ENCODE data around the gene CHST1.

CHST1 gene

DNA sequence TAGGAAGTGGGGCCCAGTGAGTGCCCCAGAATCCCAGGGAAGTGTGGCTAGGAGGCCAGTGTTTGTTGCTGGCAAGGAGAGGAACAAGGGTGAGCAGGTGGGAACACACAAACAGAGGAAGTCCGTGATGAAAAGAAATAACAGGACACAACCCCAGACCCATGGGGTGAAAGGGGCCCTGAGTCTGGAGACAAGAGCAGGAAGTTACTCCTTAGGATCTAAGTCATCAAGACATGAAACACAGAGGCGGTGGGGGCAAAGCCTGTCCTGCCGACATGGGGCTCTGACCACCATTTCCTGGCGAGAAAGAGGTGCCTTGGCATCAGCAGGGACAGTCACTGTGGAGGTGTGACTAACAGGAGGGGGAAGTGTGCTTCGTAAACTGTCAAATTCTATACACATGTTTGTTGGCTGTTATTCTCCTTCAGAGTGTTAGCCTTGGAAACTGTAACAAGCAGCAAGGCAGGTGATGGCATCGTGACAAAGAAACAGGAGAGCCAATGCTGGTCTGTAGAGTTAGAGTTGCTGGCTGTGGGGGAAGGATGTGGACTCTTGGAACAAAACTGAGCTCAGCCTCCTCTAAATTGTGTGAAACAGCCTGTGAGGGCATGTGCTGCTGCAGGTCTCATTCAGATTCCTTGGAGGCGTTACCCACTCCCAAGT, 21.7 kb downstream of the CHST1 start:
- DNase-seq = no peak

GRCh38 chr11:45641961-45642360, 23.5 kb downstream of the CHST1 start:
- no peak for DNase-seq

- no peak for DNase-seq
These were observed 27.4 kb downstream of the CHST1 start for GRCh38 chr11:45638051-45638450.

GRCh38 chr11:45635907-45636306, 29.5 kb downstream of the CHST1 start:
- no peak for DNase-seq

- no peak for DNase-seq
These were observed 39.8 kb downstream of the CHST1 start for GRCh38 chr11:45625611-45626010.

DNA sequence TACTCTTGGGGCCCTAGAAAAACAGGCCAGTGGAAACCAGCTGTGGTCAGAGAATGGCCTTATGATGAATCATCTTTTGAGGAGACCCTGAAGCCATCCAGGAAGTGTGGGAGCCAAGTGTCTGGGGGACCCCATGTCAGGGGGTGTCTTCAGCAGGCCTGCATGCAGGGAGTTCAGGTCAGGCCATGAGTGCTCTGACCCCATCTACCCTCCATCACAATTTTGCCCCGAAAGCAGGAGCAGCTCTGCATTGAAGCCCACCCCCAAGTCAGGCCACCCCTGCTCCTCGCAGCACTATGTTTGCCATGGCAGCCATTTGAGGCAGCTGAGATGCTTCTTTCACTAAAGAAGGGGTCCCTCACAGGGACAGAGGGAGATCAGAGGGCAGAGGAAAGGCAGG, 41.3 kb downstream of the CHST1 start:
- no peak for DNase-seq

GRCh38 chr11:45622861-45623260, 42.6 kb downstream of the CHST1 start:
- DNase-seq = no peak

DNA sequence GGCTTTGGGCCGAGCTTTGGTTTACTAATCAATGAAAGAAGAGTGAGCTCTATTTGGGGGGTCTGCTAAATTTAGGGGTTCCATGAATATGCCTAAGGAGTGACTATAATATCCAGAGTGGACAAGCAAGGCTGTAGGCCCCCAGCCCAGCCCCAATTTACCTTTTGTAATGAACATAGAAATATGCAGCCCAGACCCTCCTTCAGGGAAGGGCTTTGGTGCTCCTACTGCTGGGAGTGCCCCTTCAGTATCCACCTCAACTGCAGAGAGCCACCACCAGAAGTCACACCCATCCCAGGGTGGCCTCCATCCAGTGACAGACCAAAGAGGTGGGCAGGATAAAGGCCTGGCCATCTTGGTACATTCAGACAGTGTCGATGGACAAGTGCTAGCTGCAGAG, 43.1 kb downstream of the CHST1 start:
- DNase-seq = no peak

GRCh38 chr11:45621588-45621987, 43.8 kb downstream of the CHST1 start:
- DNase-seq = no peak

- no peak for DNase-seq
These were observed 45.2 kb downstream of the CHST1 start for GRCh38 chr11:45620243-45620642.

GRCh38 chr11:45618897-45619296, 46.5 kb downstream of the CHST1 start:
- DNase-seq = no peak

- no peak for DNase-seq
These were observed 47.4 kb downstream of the CHST1 start for GRCh38 chr11:45617871-45618601.

DNA sequence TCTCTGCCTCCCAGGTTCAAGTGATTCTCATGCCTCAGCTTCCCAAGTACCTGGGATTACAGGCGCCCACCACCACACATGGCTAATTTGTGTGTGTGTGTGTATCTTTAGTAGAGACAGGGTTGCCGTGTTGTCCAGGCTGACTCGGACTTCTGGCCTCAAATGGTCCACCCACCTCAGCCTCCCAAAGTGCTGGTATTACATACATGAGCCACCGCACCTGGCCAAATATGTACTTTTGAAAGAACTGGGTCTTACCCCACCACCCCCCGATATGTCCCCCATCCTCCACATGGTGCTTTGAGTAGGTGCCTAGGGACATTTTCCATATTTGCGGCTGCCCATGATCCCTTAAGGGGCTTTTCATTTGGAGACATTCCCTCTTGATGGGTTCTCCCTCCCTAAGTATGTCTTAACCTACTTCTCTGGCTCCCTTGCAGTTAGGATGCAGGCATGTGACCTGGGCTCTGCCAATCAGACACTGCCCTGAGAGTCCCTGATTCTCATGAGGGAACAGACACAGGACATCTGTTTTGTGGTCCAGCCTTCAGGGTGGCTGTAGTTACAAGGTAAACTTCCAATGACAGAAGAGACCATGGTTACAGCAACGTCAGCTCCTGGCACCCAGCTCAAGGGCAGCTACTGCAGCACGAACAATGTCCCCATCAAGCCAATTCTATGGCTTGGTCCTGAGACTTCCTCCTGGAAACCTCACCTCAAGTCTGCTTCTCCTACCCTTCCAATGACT, 48.4 kb downstream of the CHST1 start:
- no peak for DNase-seq

DNA sequence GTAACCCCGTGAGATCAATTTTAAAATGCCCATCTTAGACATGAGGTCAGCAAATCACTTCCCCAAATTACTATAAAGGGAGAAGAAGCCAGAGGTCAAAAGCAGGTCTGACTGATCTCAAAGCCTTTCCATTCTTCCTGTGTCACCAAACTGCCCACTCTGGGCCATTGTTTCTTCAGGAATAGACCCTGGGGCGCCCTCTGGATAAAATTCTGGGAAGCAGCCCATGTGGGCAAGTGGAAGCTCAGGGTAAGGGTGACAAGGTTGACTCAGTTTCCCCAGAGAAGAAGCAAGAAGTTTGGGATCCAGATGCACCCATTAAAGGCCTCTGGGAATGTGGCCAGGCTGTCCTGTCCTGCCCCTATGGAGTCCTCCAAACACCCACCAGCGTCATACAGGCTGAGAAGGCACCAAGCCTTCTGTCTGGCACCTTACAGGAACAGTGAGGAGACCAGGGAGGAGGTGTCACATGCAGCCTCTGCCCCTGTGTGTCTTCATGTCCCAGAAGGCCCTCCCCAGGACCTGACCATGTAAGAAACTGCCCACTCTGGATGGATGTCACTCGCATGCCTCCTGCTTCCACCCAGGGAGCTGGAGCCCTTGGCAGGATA, 50.1 kb downstream of the CHST1 start:
- DNase-seq = no peak

- no peak for DNase-seq
These were observed 51.1 kb downstream of the CHST1 start for GRCh38 chr11:45614196-45614828.

DNA sequence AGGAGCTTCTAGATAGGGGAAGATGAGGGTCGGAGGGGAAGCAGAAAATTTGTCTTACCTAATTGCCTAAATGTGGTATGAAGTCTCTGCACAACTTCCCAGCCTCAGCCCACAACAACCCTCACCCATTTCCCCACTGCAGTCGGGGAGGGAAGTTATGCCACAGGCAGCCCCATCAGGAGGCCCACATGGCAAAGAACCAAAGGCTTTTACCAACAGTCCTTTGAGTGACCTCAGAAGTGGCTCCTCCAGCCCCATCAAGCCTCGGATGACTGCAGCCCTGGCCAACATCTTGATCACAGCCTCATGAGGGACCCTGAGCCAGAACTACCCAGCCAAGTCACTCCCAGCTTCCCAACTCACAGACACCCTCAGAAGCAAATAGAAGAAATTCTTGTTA, 54.8 kb downstream of the CHST1 start:
- DNase-seq = no peak

GRCh38 chr11:45609902-45610301, 55.5 kb downstream of the CHST1 start:
- DNase-seq = no peak

- no peak for DNase-seq
These were observed 56.1 kb downstream of the CHST1 start for GRCh38 chr11:45609337-45609736.

- no peak for DNase-seq
These were observed 57.4 kb downstream of the CHST1 start for GRCh38 chr11:45607995-45608394.

DNA sequence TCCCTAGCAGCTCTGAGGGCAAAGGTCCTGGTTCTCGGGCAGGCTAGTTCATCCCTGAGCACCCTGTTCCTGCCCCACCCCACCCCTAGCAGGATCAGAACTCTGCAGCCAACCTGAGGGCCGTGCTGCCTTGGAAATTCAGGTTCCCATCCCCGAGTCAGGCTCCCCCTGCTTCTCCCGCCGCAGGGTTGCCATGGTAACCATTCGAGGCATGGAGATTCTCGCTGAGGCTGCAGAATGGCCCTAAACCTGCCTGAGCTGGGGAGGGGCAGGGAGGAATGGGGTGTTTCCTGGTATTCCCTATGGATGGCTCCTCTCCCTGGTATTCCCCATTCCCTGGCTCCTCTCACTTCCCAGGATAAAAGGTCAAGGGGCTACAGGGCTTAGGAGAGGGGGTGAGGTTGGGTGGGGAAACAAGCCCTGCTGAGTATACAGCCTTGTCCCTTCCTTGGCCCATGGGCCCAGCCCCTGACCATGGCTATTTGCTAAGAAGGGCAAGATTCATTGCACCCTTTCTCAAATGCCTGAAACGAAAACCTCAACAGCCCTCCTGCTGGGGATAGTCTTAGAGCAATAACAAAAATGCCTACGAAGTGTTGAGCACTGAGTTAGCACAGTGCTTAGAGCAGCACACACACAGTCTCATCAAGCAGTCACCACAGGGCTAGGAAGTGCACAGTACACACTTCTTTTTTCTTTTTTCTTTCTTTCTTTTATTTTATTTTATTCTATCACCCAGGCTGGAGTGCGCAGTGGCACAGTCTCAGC, 58.7 kb downstream of the CHST1 start:
- DNase-seq = no peak

DNA sequence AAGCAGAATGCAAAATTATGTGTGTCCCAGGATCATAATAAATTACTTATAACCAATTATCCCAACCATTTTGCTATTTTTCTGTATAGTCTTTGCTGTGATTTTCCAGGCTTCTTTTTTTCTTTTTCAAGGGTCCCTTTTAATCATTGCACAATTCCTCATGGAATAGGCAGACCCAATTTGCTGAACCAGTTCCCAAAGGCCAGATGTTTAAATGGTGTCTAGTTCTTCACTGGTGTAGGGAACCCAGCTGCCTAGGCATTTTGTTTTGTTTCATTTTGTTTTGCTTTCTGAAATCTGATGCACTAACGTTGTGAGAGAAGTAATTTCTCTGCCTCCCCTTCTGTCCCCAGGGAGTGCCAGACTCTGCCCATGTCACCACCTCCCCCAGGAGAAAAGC, 60.4 kb downstream of the CHST1 start:
- DNase-seq = no peak

GRCh38 chr11:45603946-45604682, 61.3 kb downstream of the CHST1 start:
- no peak for DNase-seq
